ENCODE results near the gene TIMM29.
A peak's percentile ranks its signal among the peaks of the same experiment; 100 is the strongest.
"Not testable (repeated sequence)": the region's sequence is repeated elsewhere in the genome, so short reads cannot be mapped to it uniquely, and the experiment has no call there.

Gene TIMM29

GRCh38 chr19:10924597-10924996 is 4.0 kb upstream of the TIMM29 start:
- Histone ChIP-seq H3K4me3 (ENCODE audit: low read length) (no peak overlapping the region), H3K27ac (ENCODE audit: low read length) (no peak overlapping the region), H3K9ac (ENCODE audit: low read length) (no peak overlapping the region), H3K4me1 (ENCODE audit: control insufficient read depth, low read depth, low read length) (no peaks in the 10 kb centered on the region), H3K27me3 (ENCODE audit: control insufficient read depth, insufficient read depth, low read length) (no peaks in the 10 kb centered on the region), H3K36me3 (ENCODE audit: control insufficient read depth, low read depth, low read length) (peaks cover 28% of the 10 kb centered on the region), H3K9me3 (ENCODE audit: control insufficient read depth, low read depth, low read length) (no peaks in the 10 kb centered on the region)

GRCh38 chr19:10927730-10928562 is 665 bp upstream of the TIMM29 start:
- H3K4me3 ChIP-seq (ENCODE audit: low read length) = peak overlapping the region; percentile 86
- H3K27ac ChIP-seq (ENCODE audit: low read length) = no peak overlapping the region
- H3K9ac ChIP-seq (ENCODE audit: low read length) = peak overlapping the region; percentile 55
- peaks cover 15% of the 10 kb centered on the region for H3K36me3 ChIP-seq (ENCODE audit: control insufficient read depth, low read depth, low read length)
- H3K27me3 ChIP-seq (ENCODE audit: control insufficient read depth, insufficient read depth, low read length) = no peaks in the 10 kb centered on the region
- H3K4me1 ChIP-seq (ENCODE audit: control insufficient read depth, low read depth, low read length) = no peaks in the 10 kb centered on the region
- H3K9me3 ChIP-seq (ENCODE audit: control insufficient read depth, low read depth, low read length) = no peaks in the 10 kb centered on the region

GRCh38 chr19:10929402-10929794 is 787 bp downstream of the TIMM29 start:
- no peak overlapping the region for H3K27ac ChIP-seq (ENCODE audit: low read length)
- peak overlapping the region; percentile 86 for H3K4me3 ChIP-seq (ENCODE audit: low read length)
- H3K9ac ChIP-seq (ENCODE audit: low read length) = peak overlapping the region; percentile 55
- H3K4me1 ChIP-seq (ENCODE audit: control insufficient read depth, low read depth, low read length) = no peaks in the 10 kb centered on the region
- peaks cover 3% of the 10 kb centered on the region for H3K36me3 ChIP-seq (ENCODE audit: control insufficient read depth, low read depth, low read length)
- H3K9me3 ChIP-seq (ENCODE audit: control insufficient read depth, low read depth, low read length) = no peaks in the 10 kb centered on the region
- no peaks in the 10 kb centered on the region for H3K27me3 ChIP-seq (ENCODE audit: control insufficient read depth, insufficient read depth, low read length)

DNA sequence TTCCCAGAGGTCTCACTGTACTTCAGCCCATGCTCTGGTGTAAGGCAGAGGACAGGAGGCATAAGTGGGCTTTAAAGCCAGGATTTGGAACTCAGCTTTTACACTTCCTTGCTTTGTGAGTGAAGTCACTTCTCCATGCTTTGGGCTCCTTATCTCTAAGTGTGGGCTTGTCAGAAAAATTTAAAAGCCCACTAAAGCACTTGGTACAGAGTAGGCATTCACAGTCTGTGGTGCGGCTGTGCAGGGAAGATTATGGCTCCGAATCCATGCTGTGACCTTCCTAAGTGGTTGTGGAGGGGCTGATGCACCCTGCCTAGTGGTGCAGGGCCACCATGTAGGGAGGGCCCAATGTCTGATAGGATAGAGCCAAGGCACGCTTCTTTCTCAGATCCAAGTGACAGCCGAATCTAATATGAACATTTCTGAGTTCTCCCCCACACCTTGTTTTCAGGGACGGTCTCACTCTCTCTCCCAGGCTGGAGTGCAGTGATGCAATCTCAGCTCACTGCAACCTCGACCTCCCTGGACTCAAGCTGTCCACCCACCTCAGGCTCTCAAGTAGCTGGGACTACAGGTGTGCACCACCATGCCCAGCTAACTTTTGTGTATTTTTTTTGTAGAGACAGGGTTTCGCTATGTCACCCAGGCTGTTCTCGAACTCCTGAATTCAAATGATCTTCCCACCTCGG is 6.9 kb downstream of the TIMM29 start:
- H3K4me1 ChIP-seq (ENCODE audit: control insufficient read depth, low read depth, low read length) = no peaks in the 10 kb centered on the region
- H3K27me3 ChIP-seq (ENCODE audit: control insufficient read depth, insufficient read depth, low read length) = no peaks in the 10 kb centered on the region
- H3K9me3 ChIP-seq (ENCODE audit: control insufficient read depth, low read depth, low read length) = no peaks in the 10 kb centered on the region
- H3K36me3 ChIP-seq (ENCODE audit: control insufficient read depth, low read depth, low read length) = peaks cover 2% of the 10 kb centered on the region
- no peak overlapping the region for H3K27ac ChIP-seq (ENCODE audit: low read length)
- no peak overlapping the region for H3K9ac ChIP-seq (ENCODE audit: low read length)
- no peak overlapping the region for H3K4me3 ChIP-seq (ENCODE audit: low read length)

GRCh38 chr19:10936661-10937084 is 8.1 kb downstream of the TIMM29 start:
- H3K9ac ChIP-seq (ENCODE audit: low read length) = no peak overlapping the region
- no peaks in the 10 kb centered on the region for H3K27me3 ChIP-seq (ENCODE audit: control insufficient read depth, insufficient read depth, low read length)
- no peak overlapping the region for H3K4me3 ChIP-seq (ENCODE audit: low read length)
- no peaks in the 10 kb centered on the region for H3K4me1 ChIP-seq (ENCODE audit: control insufficient read depth, low read depth, low read length)
- H3K27ac ChIP-seq (ENCODE audit: low read length) = no peak overlapping the region
- H3K36me3 ChIP-seq (ENCODE audit: control insufficient read depth, low read depth, low read length) = no peaks in the 10 kb centered on the region
- H3K9me3 ChIP-seq (ENCODE audit: control insufficient read depth, low read depth, low read length) = no peaks in the 10 kb centered on the region

DNA sequence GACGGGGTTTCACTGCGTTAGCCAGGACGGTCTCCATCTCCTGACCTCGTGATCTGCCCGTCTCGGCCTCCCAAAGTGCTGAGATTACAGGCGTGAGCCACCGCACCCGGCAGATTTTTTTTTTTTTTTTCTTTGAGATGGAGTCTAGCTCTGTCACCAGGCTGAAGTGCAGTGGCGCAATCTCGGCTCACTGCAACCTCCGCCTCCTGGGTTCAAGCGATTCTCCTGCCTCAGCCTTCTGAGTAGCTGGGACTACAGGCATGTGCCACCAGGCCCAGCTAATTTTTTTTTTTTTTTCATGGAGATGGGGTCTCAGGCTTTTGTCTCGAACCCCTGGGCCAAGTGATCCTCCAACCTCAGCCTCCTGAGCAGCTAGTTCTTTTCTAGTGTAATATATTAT is 13.0 kb downstream of the TIMM29 start:
- H3K27ac ChIP-seq (ENCODE audit: low read length); H3K27me3 ChIP-seq (ENCODE audit: control insufficient read depth, insufficient read depth, low read length); H3K4me3 ChIP-seq (ENCODE audit: low read length); H3K36me3 ChIP-seq (ENCODE audit: control insufficient read depth, low read depth, low read length); H3K9me3 ChIP-seq (ENCODE audit: control insufficient read depth, low read depth, low read length); H3K4me1 ChIP-seq (ENCODE audit: control insufficient read depth, low read depth, low read length); H3K9ac ChIP-seq (ENCODE audit: low read length): not testable (repeated sequence)

DNA sequence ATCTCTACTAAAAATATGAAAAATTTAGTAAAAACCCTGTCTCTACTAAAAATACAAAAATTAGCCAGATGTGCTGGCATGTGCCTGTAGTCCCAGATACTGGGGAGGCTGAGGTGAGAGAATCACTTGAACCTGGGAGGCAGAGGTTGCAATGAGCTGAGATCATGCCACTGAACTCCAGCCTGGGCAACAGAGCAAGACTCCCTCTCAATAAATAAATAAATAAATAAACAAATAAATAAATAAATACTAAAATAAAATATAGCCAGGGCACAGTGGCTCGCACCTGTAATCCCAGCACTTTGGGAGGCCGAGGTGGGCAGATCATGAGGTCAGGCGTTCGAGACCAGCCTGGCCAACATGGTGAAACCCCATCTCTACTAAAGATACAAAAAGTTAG is 14.8 kb downstream of the TIMM29 start:
- not testable (repeated sequence) for H3K9ac ChIP-seq (ENCODE audit: low read length); H3K4me1 ChIP-seq (ENCODE audit: control insufficient read depth, low read depth, low read length); H3K27ac ChIP-seq (ENCODE audit: low read length); H3K4me3 ChIP-seq (ENCODE audit: low read length); H3K36me3 ChIP-seq (ENCODE audit: control insufficient read depth, low read depth, low read length); H3K9me3 ChIP-seq (ENCODE audit: control insufficient read depth, low read depth, low read length); H3K27me3 ChIP-seq (ENCODE audit: control insufficient read depth, insufficient read depth, low read length)

DNA sequence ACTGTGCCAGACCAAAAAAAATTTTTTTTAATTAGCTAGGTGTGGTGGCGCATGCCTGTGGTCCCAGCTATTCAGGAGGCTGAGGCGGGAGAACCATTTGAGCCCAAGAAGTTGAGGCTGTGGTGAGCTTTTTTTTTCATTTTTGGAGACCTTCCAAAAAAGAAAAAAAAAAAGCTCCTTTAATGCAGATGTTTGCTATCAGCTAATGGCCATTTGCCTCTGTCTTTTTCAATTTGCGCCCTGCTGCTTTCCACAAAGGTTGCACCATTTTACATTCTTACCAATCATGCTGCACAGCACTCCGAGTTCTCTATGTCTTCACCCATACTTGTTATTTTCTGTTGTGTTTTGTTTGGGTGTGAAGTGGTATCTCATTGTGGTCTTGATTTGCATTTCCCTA is 16.7 kb downstream of the TIMM29 start:
- Histone ChIP-seq H3K27ac (ENCODE audit: low read length) (no peak overlapping the region), H3K36me3 (ENCODE audit: control insufficient read depth, low read depth, low read length) (no peaks in the 10 kb centered on the region), H3K9me3 (ENCODE audit: control insufficient read depth, low read depth, low read length) (no peaks in the 10 kb centered on the region), H3K9ac (ENCODE audit: low read length) (no peak overlapping the region), H3K4me3 (ENCODE audit: low read length) (no peak overlapping the region), H3K27me3 (ENCODE audit: control insufficient read depth, insufficient read depth, low read length) (no peaks in the 10 kb centered on the region), H3K4me1 (ENCODE audit: control insufficient read depth, low read depth, low read length) (no peaks in the 10 kb centered on the region)

GRCh38 chr19:10946958-10947657 is 18.5 kb downstream of the TIMM29 start:
- Histone ChIP-seq H3K9ac (ENCODE audit: low read length) (no peak overlapping the region), H3K27ac (ENCODE audit: low read length) (no peak overlapping the region), H3K4me1 (ENCODE audit: control insufficient read depth, low read depth, low read length) (no peaks in the 10 kb centered on the region), H3K36me3 (ENCODE audit: control insufficient read depth, low read depth, low read length) (no peaks in the 10 kb centered on the region), H3K9me3 (ENCODE audit: control insufficient read depth, low read depth, low read length) (no peaks in the 10 kb centered on the region), H3K4me3 (ENCODE audit: low read length) (no peak overlapping the region), H3K27me3 (ENCODE audit: control insufficient read depth, insufficient read depth, low read length) (no peaks in the 10 kb centered on the region)

DNA sequence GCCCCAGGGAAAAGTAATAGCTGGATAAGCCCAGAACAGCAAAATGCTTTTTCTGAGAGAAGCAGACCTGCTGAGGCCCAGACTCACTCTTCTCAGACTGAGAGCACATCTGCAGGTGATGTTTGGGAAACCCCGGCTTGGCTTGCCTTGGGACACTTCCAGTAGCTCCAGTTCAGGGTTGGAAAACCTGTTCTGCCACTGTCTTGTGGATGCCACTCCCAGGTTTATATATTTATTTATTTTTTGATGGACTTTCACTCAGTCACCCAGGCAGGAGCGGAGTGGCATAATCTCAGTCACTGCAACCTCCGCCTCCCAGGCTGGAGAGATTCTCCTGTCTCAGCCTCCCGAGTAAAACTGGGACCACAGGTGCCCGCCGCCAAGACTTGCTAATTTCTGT is 24.2 kb downstream of the TIMM29 start:
- H3K27ac ChIP-seq (ENCODE audit: low read length) = no peak overlapping the region
- H3K9me3 ChIP-seq (ENCODE audit: control insufficient read depth, low read depth, low read length) = no peaks in the 10 kb centered on the region
- no peaks in the 10 kb centered on the region for H3K27me3 ChIP-seq (ENCODE audit: control insufficient read depth, insufficient read depth, low read length)
- H3K4me1 ChIP-seq (ENCODE audit: control insufficient read depth, low read depth, low read length) = no peaks in the 10 kb centered on the region
- no peak overlapping the region for H3K9ac ChIP-seq (ENCODE audit: low read length)
- no peaks in the 10 kb centered on the region for H3K36me3 ChIP-seq (ENCODE audit: control insufficient read depth, low read depth, low read length)
- no peak overlapping the region for H3K4me3 ChIP-seq (ENCODE audit: low read length)

GRCh38 chr19:10959277-10959968 is 30.8 kb downstream of the TIMM29 start:
- H3K27me3 ChIP-seq (ENCODE audit: control insufficient read depth, insufficient read depth, low read length); H3K36me3 ChIP-seq (ENCODE audit: control insufficient read depth, low read depth, low read length); H3K9ac ChIP-seq (ENCODE audit: low read length); H3K27ac ChIP-seq (ENCODE audit: low read length); H3K4me3 ChIP-seq (ENCODE audit: low read length); H3K9me3 ChIP-seq (ENCODE audit: control insufficient read depth, low read depth, low read length); H3K4me1 ChIP-seq (ENCODE audit: control insufficient read depth, low read depth, low read length): not testable (repeated sequence)

Data from iPS-18a (cell line).